ENCODE data around the gene TREX2.

The TREX2 gene

GRCh38 chrX:153421856-153422255, 24.0 kb downstream of the TREX2 start:
- no peaks in the 10 kb centered on the region for H3K27me3 ChIP-seq (ENCODE audit: insufficient read depth, low read length)
- H3K4me1 ChIP-seq (ENCODE audit: insufficient read depth, low read length): no peaks in the 10 kb centered on the region
- H3K36me3 ChIP-seq (ENCODE audit: insufficient read depth, low read depth, low read length): no peaks in the 10 kb centered on the region
- H3K27ac ChIP-seq (ENCODE audit: low read length): no peak overlapping the region
- no peak overlapping the region for H3K9ac ChIP-seq (ENCODE audit: low read depth, low read length)
- H3K4me3 ChIP-seq (ENCODE audit: low read length): no peak overlapping the region
- H3K9me3 ChIP-seq (ENCODE audit: insufficient read depth, low read depth, low read length): no peaks in the 10 kb centered on the region

GRCh38 chrX:153420851-153421599, 24.8 kb downstream of the TREX2 start:
- H3K4me3 ChIP-seq (ENCODE audit: low read length): no peak overlapping the region
- H3K27me3 ChIP-seq (ENCODE audit: insufficient read depth, low read length): no peaks in the 10 kb centered on the region
- H3K4me1 ChIP-seq (ENCODE audit: insufficient read depth, low read length): no peaks in the 10 kb centered on the region
- no peak overlapping the region for H3K27ac ChIP-seq (ENCODE audit: low read length)
- no peak overlapping the region for H3K9ac ChIP-seq (ENCODE audit: low read depth, low read length)
- H3K9me3 ChIP-seq (ENCODE audit: insufficient read depth, low read depth, low read length): no peaks in the 10 kb centered on the region
- H3K36me3 ChIP-seq (ENCODE audit: insufficient read depth, low read depth, low read length): no peaks in the 10 kb centered on the region

DNA sequence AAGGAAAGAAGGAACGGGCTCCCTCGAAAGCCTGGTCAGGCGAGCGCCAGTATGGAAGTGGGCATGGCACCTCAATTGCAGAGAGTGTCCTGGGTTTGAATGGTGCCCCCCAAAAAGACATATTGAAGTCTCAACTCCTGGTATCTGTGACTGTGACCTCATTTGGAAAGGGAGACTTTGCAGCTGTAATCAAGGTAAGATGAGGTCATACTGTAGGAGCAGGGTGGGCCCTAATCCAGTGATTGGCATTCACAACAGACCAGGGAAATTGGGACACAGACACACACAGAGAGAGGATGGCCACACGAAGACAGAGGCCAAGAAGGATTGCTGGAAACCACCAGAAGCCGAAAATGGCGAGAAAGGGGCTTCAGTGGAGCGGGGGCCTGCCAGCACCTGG, 28.2 kb downstream of the TREX2 start:
- no peak overlapping the region for H3K9ac ChIP-seq (ENCODE audit: low read depth, low read length)
- no peaks in the 10 kb centered on the region for H3K4me1 ChIP-seq (ENCODE audit: insufficient read depth, low read length)
- H3K27me3 ChIP-seq (ENCODE audit: insufficient read depth, low read length): peaks cover 4% of the 10 kb centered on the region
- no peaks in the 10 kb centered on the region for H3K9me3 ChIP-seq (ENCODE audit: insufficient read depth, low read depth, low read length)
- no peak overlapping the region for H3K27ac ChIP-seq (ENCODE audit: low read length)
- H3K36me3 ChIP-seq (ENCODE audit: insufficient read depth, low read depth, low read length): no peaks in the 10 kb centered on the region
- no peak overlapping the region for H3K4me3 ChIP-seq (ENCODE audit: low read length)

- no peak overlapping the region for H3K27ac ChIP-seq (ENCODE audit: low read length)
- H3K9me3 ChIP-seq (ENCODE audit: insufficient read depth, low read depth, low read length): no peaks in the 10 kb centered on the region
- no peaks in the 10 kb centered on the region for H3K36me3 ChIP-seq (ENCODE audit: insufficient read depth, low read depth, low read length)
- peaks cover 11% of the 10 kb centered on the region for H3K27me3 ChIP-seq (ENCODE audit: insufficient read depth, low read length)
- no peak overlapping the region for H3K9ac ChIP-seq (ENCODE audit: low read depth, low read length)
- H3K4me3 ChIP-seq (ENCODE audit: low read length): no peak overlapping the region
- no peaks in the 10 kb centered on the region for H3K4me1 ChIP-seq (ENCODE audit: insufficient read depth, low read length)
These were observed 28.9 kb downstream of the TREX2 start for GRCh38 chrX:153416781-153417450.

- Histone ChIP-seq H3K27me3 (ENCODE audit: insufficient read depth, low read length) (peaks cover 30% of the 10 kb centered on the region), H3K9me3 (ENCODE audit: insufficient read depth, low read depth, low read length) (no peaks in the 10 kb centered on the region), H3K4me1 (ENCODE audit: insufficient read depth, low read length) (no peaks in the 10 kb centered on the region), H3K27ac (ENCODE audit: low read length) (no peak overlapping the region), H3K9ac (ENCODE audit: low read depth, low read length) (no peak overlapping the region), H3K36me3 (ENCODE audit: insufficient read depth, low read depth, low read length) (no peaks in the 10 kb centered on the region), H3K4me3 (ENCODE audit: low read length) (no peak overlapping the region)
These were observed 30.9 kb downstream of the TREX2 start for GRCh38 chrX:153414856-153415510.

DNA sequence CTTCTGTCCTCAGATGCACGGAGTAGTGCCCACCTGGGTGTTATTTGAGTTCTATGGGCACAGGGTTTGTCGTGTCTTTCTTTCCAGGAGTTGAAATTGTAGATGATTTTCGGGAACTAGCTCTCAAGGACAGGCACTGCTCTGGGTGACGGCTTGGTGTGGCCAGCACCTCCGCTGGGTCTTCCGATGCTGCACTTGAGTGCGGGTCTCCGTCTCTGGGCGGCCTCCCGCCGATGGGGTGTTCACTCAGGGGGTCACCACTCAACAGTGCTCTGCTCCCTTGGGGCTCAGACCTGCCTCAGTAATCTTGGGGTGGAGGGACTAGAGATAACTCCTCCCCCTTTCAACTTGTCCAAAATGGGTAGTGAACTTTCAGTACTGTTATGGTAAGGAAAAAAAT, 32.1 kb downstream of the TREX2 start:
- Histone ChIP-seq H3K4me1 (ENCODE audit: insufficient read depth, low read length) (no peaks in the 10 kb centered on the region), H3K9ac (ENCODE audit: low read depth, low read length) (no peak overlapping the region), H3K9me3 (ENCODE audit: insufficient read depth, low read depth, low read length) (no peaks in the 10 kb centered on the region), H3K36me3 (ENCODE audit: insufficient read depth, low read depth, low read length) (no peaks in the 10 kb centered on the region), H3K27me3 (ENCODE audit: insufficient read depth, low read length) (peaks cover 30% of the 10 kb centered on the region), H3K27ac (ENCODE audit: low read length) (no peak overlapping the region), H3K4me3 (ENCODE audit: low read length) (no peak overlapping the region)

- Histone ChIP-seq H3K27me3 (ENCODE audit: insufficient read depth, low read length) (peaks cover 30% of the 10 kb centered on the region), H3K4me3 (ENCODE audit: low read length) (no peak overlapping the region), H3K9ac (ENCODE audit: low read depth, low read length) (no peak overlapping the region), H3K4me1 (ENCODE audit: insufficient read depth, low read length) (no peaks in the 10 kb centered on the region), H3K9me3 (ENCODE audit: insufficient read depth, low read depth, low read length) (no peaks in the 10 kb centered on the region), H3K36me3 (ENCODE audit: insufficient read depth, low read depth, low read length) (no peaks in the 10 kb centered on the region), H3K27ac (ENCODE audit: low read length) (no peak overlapping the region)
These were observed 32.8 kb downstream of the TREX2 start for GRCh38 chrX:153412746-153413720.

GRCh38 chrX:153411988-153412574, 33.8 kb downstream of the TREX2 start:
- no peaks in the 10 kb centered on the region for H3K4me1 ChIP-seq (ENCODE audit: insufficient read depth, low read length)
- peak overlapping the region; percentile 40; the same call in 1 of the 2 replicates for H3K4me3 ChIP-seq (ENCODE audit: low read length)
- no peak overlapping the region for H3K9ac ChIP-seq (ENCODE audit: low read depth, low read length)
- no peaks in the 10 kb centered on the region for H3K9me3 ChIP-seq (ENCODE audit: insufficient read depth, low read depth, low read length)
- no peak overlapping the region for H3K27ac ChIP-seq (ENCODE audit: low read length)
- H3K36me3 ChIP-seq (ENCODE audit: insufficient read depth, low read depth, low read length): no peaks in the 10 kb centered on the region
- peaks cover 30% of the 10 kb centered on the region for H3K27me3 ChIP-seq (ENCODE audit: insufficient read depth, low read length)

- peaks cover 30% of the 10 kb centered on the region for H3K27me3 ChIP-seq (ENCODE audit: insufficient read depth, low read length)
- peak within 1 kb of the TSS; percentile 54; the same call in 1 of the 2 replicates for H3K4me3 ChIP-seq (ENCODE audit: low read length)
- H3K36me3 ChIP-seq (ENCODE audit: insufficient read depth, low read depth, low read length): no peaks in the 10 kb centered on the region
- H3K4me1 ChIP-seq (ENCODE audit: insufficient read depth, low read length): no peaks in the 10 kb centered on the region
- no peak within 1 kb of the TSS for H3K27ac ChIP-seq (ENCODE audit: low read length)
- no peak within 1 kb of the TSS for H3K9ac ChIP-seq (ENCODE audit: low read depth, low read length)
- H3K9me3 ChIP-seq (ENCODE audit: insufficient read depth, low read depth, low read length): no peaks in the 10 kb centered on the region
These were observed 34.4 kb downstream of the TREX2 start, which contains the start of gene ZFP92 for GRCh38 chrX:153411255-153411987. ZFP92 (plus strand) TSS chrX:153411472; CDS start chrX:153418323, 6,851 bp downstream.

GRCh38 chrX:153410888-153411254, 35.0 kb downstream of the TREX2 start:
- Histone ChIP-seq H3K4me3 (ENCODE audit: low read length) (peak overlapping the region; percentile 54; the same call in 1 of the 2 replicates), H3K9ac (ENCODE audit: low read depth, low read length) (no peak overlapping the region), H3K36me3 (ENCODE audit: insufficient read depth, low read depth, low read length) (no peaks in the 10 kb centered on the region), H3K4me1 (ENCODE audit: insufficient read depth, low read length) (no peaks in the 10 kb centered on the region), H3K27ac (ENCODE audit: low read length) (no peak overlapping the region), H3K9me3 (ENCODE audit: insufficient read depth, low read depth, low read length) (no peaks in the 10 kb centered on the region), H3K27me3 (ENCODE audit: insufficient read depth, low read length) (peaks cover 30% of the 10 kb centered on the region)

Measured in iPS-20b (cell line).